Ascending aorta (tissue), 2 donors: Measurements from ENCODE around the gene TRAF3. TPM values are rescaled to one million over a fixed set of nuclear protein-coding genes. Genes with fewer than 3 reads are reported as not detected.

Experiments
- DNase-seq, 2 donors: peaks; one replicate each; pipeline ENCODE4 v3.0.0-alpha.2; 2019; ENCODE audit warnings: low spot score in 2 of 2
- H3K27ac ChIP-seq, 2 donors: fragments of 200-600 bp; sonication (generic); one replicate each; pipeline ENCODE4 v1.5.1; 2016 to 2017; ENCODE audit warnings: mild to moderate bottlenecking in 1 of 2
- H3K27me3 ChIP-seq: fragments of 200-600 bp; sonication (generic); one replicate; pipeline ENCODE4 v1.5.1; 2017
- H3K36me3 ChIP-seq, 2 donors: fragments of 200-600 bp; sonication (generic); one replicate each; pipeline ENCODE4 v1.5.1; 2016
- H3K4me1 ChIP-seq, 2 donors: fragments of 200-600 bp; sonication (generic); one replicate each; pipeline ENCODE4 v1.5.1; 2016 to 2017; ENCODE audit warnings: mild to moderate bottlenecking in 1 of 2
- H3K4me3 ChIP-seq, 2 donors: fragments of 200-600 bp; sonication (generic); one replicate each; pipeline ENCODE4 v1.5.1; 2016 to 2017; ENCODE audit warnings: mild to moderate bottlenecking in 1 of 2
- H3K9me3 ChIP-seq, 2 donors: fragments of 200-600 bp; sonication (generic); one replicate each; pipeline ENCODE4 v1.5.1; 2016
- CTCF ChIP-seq, 3 experiments: fragments of 200-600 bp in 2 of 3; fragments of 450-650 bp in 1 of 3; sonication (generic) in 2 of 3; IDR thresholded peaks; one replicate each; pipeline ENCODE4 v1.5.1; 2016 to 2019; ENCODE audit warnings: antibody characterized with exemption in 3 of 3, mild to moderate bottlenecking in 1 of 3, moderate library complexity in 1 of 3
- intact Hi-C: fragments of 100-400 bp; cut with DNase I; formaldehyde crosslinking; loops from one replicate; pipeline ENCODE4 v1.15.1; 2023
- total RNA-seq: library from RNA; depleted of rRNA; stranded (reverse); fragments of >200 nt; gene quantifications from one replicate; pipeline ENCODE4 v1.1.0, GENCODE V29; 2016

Gene TRAF3
- total RNA-seq, 1 donor from 2014 or later: 12.2 TPM

GRCh38 chr14:102866982-102867761, 89.9 kb downstream of the TRAF3 start:
- H3K9me3 ChIP-seq: peaks cover 3 to 4% of the 10 kb centered on the region in 2 donors
- peaks cover 0 to 5% of the 10 kb centered on the region in 2 donors for H3K36me3 ChIP-seq
- peak in 1 of 2 donors; percentile 54 for DNase-seq
- intact Hi-C loops: no loop called here
- no peak for TF ChIP-seq CTCF (IDR thresholded peaks at IDR 0.05)
- H3K27me3 ChIP-seq: no peaks in the 10 kb centered on the region
- H3K4me3 ChIP-seq: no peak overlapping the region
- no peaks in the 10 kb centered on the region for H3K4me1 ChIP-seq
- no peak overlapping the region for H3K27ac ChIP-seq

DNA sequence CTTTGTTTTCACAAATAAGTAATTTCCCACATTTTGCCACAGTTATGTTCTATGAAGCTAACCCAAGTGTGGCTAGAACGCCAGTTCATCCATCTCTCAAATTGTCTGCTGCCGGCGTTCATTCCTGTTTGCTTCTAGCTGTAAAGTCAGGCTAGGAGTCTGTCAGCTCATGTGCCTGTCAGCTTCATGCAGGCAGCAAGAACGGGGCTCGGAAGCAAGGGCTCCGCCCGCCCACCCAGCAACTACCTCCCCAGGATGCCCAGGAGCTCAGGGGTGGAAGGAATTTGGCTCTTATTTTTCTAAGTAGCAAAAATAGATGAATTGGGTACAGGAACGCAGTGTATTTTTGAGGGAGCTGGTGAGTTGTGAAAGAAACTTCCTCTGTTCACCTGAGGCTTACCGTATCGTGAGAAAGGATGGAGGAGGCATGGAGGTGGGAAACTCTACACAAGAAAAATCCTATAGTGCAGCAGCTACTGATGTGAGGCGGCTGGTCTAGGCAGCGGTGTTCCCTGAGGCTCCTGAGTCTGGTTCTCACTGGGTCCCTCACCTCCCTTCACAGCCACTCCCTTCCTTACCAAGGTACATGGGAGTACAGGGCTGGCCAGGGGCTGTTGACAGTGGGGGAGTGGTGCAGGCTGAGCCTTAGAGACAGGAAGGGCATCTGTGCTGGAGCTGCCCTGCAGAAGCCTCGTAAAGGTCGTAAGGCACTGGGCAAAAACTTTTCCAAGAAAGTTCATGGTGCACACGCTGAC, 90.8 kb downstream of the TRAF3 start:
- Histone ChIP-seq H3K36me3 (peaks cover 0 to 7% of the 10 kb centered on the region in 2 donors), H3K27ac (no peak overlapping the region), H3K4me1 (no peaks in the 10 kb centered on the region), H3K4me3 (no peak overlapping the region), H3K27me3 (no peaks in the 10 kb centered on the region), H3K9me3 (no peaks in the 10 kb centered on the region)
- intact Hi-C loops: no loop called here
- DNase-seq: no peak
- TF ChIP-seq CTCF (IDR thresholded peaks at IDR 0.05): no peak

DNA sequence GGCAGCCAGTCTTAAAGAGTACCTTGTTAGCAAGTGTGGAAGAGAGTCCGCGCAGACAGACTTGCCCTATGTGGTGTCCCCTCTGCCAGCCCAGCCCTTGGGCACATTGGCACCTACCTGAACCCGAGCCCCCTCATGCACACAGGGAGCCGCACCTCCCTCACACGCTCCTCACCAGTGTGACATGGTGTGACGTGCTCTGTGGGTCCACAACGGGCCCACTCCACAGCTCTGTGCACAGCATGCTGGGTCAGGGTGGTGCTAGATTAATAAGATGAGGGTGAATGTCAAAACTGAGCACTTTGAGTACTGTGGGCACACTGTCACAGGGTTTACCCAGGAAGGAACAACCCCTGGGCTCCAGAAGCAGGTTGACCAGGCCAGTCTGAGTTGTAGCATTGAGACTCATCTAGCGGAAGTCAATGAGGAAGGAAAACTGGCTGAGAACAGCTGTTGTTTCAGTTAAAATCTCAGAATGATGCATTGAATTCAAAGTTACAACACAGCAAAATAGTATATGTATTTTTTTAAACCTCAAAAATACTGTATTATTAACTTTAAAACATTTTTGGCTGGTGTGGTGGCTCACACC, 91.8 kb downstream of the TRAF3 start:
- no peaks in the 10 kb centered on the region for H3K9me3 ChIP-seq
- no peak overlapping the region for H3K27ac ChIP-seq
- no peaks in the 10 kb centered on the region for H3K27me3 ChIP-seq
- H3K4me3 ChIP-seq: no peak overlapping the region
- peak in 1 of 2 donors; percentile 51 for DNase-seq
- TF ChIP-seq CTCF (IDR thresholded peaks at IDR 0.05): no peak
- intact Hi-C loops: no loop called here
- H3K4me1 ChIP-seq: no peaks in the 10 kb centered on the region
- H3K36me3 ChIP-seq: peaks cover 0 to 8% of the 10 kb centered on the region in 2 donors

DNA sequence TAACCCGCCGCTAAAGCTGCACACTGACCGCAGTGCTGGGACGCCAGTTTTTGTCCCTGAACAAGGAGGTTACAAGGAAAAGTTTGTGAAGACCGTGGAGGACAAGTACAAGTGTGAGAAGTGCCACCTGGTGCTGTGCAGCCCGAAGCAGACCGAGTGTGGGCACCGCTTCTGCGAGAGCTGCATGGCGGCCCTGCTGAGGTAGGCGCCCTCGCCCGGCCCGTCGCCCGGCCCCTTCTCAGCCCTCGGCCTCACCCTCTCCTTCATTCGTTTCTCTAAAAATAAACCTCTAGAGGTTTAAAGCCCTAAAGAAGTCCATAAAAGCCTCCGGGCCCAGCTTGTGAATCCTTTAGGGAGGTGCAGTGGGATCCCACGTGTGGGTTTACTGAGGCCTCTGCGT, 93.0 kb downstream of the TRAF3 start:
- Histone ChIP-seq H3K4me3 (no peak overlapping the region), H3K27ac (no peak overlapping the region), H3K4me1 (no peaks in the 10 kb centered on the region), H3K27me3 (no peaks in the 10 kb centered on the region), H3K36me3 (peaks cover 0 to 8% of the 10 kb centered on the region in 2 donors), H3K9me3 (no peaks in the 10 kb centered on the region)
- DNase-seq: no peak
- intact Hi-C loops: no loop called here
- TF ChIP-seq CTCF (IDR thresholded peaks at IDR 0.05): no peak

- DNase-seq: peak in 1 of 2 donors; percentile 0
- Histone ChIP-seq H3K27me3 (no peaks in the 10 kb centered on the region), H3K4me1 (no peaks in the 10 kb centered on the region), H3K9me3 (no peaks in the 10 kb centered on the region), H3K36me3 (peaks cover 0 to 16% of the 10 kb centered on the region in 2 donors), H3K27ac (no peak overlapping the region), H3K4me3 (no peak overlapping the region)
- intact Hi-C loops: no loop called here
- TF ChIP-seq CTCF (IDR thresholded peaks at IDR 0.05): no peak
These were observed 94.0 kb downstream of the TRAF3 start for GRCh38 chr14:102870994-102871831.
